Right renal cortex interstitium (tissue), 3 donors: ENCODE results near the gene PFKFB2. TPM values are rescaled to one million over a fixed set of nuclear protein-coding genes. Genes with fewer than 3 reads are reported as not detected.
"Not testable (repeated sequence)": the region's sequence is repeated elsewhere in the genome, so short reads cannot be mapped to it uniquely, and the experiment has no call there.

Experiments
- DNase-seq, 3 donors: peaks; one replicate each; pipeline ENCODE4 v3.0.0-alpha.2; 2013; ENCODE audit warnings: low read depth in 3 of 3, low spot score in 2 of 3
- polyA plus RNA-seq, 3 donors: library from polyadenylated mRNA; unstranded; fragments of 120-200 nt; gene quantifications; one replicate each; pipeline ENCODE4 v1.2.1, GENCODE V29; 2013; ENCODE audit not compliant: insufficient read length in 3 of 3

PFKFB2 gene
- polyA plus RNA-seq, 3 donors, result 15.1 to 17.0 (median 15.4) TPM

DNA sequence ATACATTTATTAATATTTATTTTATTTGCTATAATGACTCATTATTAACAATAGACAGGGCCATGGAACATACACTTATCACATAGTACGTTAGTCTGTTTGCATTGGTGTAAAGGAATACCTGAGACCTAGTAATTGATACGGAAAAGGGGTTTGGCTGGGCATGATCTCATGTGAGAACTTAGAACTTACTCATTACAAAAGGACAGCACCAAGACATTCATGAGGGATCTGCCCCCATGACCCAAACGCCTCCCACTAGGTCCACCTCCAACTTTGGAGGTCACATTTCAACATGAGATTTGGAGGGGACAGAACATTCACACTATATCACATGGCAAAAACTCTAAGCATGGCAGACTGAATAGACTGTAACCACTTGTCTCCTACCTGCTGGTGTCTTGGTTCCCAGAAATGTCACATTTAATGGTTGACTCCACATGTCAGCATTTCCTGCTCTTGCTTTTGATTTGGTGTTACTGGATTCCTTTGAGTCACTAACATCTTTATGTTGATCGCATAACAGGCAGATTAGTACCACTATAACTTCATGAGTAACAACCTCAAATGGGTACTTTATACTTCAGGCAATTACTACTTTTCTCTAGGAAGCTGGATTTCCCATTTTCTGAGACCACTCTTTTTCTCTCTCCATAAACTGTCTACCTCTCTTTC, 17.1 kb upstream of the PFKFB2 start:
- DNase-seq, result no peak

DNA sequence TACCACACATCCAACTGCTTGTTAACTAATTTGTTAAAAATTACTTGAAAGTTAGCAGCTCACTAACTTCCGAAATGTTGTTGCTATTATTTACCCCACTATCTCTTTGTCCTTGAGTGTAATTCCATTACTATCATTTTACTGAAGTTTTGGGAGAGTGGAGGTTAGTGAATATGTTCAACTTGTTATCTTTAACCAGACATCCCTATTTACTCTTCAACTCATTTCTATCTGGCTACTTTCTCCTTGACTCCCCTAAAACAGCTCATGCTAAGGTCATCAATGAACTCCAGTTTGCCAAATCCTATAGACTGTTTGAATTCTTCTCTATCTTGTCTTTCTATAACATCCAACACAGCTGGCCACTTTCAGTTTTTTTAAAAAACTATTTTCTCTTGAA, 16.2 kb upstream of the PFKFB2 start:
- no peak for DNase-seq

DNA sequence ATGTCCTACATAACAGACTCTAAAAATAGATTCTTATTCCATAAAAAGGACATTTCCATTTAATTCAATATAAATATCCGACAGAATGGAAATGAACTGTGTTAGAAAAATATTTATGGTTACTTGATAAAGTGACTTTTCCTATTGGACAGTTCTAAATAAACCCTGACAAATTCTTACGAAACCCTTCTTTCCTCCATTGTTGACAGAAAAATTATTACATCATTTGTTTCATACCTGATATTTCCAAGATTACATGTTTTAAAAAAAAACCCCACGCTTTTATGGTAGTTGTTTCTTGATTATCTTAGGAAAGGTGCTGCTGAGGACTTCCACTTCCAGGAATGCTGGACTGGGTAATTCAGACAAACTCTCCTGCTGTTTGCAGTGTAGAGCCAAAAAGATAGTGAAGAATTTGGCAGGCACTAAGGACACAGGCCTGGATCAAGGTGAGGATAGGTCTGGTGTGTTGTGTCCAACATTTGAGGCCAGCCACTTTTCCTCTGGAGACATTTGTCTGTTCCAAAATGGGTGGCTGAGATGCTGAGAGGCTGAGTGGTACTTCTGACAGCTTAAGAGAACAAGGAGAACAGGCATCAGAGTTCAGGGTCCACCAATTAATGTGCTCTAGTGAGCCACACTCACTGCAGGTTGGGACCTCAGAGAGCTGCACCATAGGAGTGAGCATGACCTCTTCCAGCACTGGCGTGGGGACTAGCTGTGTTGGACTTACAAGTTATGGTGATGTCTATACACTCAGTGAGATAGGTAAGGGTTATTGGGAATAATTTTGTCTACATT, 13.5 kb upstream of the PFKFB2 start:
- no peak for DNase-seq

DNA sequence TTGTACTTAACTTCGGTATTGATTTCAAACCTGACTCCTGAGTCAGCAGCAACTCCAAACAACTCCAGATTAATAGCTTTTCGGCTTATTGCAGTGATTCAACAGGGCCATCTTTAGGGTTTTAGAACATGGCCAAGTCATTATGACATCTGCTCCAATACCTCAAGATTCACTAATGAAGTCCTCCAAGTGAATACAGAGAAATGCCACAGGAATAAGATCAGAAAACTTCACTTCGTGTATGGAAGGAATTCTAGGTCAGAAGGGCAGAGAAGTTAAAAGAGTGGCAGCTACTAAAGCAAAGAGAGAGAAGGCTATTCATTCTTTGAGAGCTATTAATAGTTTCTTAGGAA, 12.9 kb upstream of the PFKFB2 start:
- no peak for DNase-seq

DNA sequence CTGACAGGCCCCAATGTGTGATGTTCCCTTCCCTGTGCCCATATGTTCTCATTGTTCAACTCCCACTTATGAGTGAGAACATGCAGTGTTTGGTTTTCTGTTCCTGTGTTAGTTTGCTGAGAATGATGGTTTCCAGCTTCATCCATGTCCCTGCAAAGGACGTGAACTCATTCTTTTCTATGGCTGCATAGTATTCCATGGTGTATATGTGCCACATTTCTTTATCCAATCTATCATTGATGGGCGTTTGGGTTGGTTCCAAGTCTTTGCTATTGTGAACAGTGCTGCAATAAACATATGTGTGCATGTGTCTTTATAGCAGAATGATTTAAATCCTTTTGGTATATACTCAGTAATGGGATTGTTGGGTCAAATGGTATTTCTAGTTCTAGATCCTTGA, 11.7 kb upstream of the PFKFB2 start:
- not testable (repeated sequence) for DNase-seq

DNA sequence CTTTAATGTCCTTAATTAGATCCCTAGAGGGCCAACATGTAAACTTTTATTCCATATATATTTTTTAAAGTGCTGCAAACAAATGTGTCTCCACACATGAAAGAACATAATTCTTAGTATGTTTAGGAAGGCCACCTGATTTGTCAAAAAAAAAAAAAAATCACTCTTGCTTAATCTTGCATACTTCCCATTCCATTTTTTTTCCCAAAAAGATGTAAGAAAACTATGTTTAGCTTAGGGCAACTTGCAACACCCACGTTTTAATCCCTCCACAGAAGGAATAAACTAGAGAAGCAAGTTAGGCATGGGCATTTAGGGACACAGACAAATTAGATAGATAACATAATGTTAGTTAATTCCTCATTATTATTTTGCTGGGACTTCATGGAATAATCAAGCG, 7.6 kb upstream of the PFKFB2 start:
- no peak for DNase-seq

DNA sequence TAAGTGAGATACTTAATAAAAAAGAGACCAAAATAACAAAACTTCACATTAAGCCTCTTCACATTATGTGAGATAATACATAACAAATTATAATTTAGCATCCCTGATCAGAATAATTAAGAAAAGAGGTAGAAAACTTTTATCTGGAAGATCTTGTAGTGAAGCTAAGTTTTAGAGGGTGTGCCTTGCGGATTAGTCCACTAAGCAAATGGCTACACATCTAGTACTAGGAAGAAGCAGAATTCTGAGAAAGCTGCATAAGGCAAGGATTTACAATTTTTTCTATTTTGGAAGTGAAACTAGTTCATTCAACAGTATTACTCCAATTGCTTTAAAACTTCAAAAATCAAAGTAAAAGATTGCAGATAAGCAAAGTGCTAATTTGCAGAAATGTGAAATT, 5.6 kb upstream of the PFKFB2 start:
- no peak for DNase-seq

DNA sequence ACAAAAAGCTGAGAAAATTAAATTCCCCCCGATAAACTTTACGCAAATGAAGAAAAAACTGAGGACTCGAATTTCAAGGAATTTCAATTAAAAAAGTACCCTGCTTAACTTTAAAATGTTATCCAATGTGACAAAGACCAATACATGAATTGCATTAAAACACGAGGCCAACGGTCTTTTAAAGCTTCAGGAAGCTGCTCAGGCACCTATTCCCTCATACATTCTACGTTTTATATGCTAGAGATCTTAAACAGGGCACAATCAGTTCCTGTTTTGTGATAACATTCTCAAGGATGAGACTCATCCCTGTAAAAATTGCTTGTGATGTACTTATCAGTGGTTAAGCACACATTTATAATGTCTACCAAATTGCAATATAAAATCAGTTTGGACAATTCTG, 5.0 kb upstream of the PFKFB2 start:
- DNase-seq, result no peak

DNA sequence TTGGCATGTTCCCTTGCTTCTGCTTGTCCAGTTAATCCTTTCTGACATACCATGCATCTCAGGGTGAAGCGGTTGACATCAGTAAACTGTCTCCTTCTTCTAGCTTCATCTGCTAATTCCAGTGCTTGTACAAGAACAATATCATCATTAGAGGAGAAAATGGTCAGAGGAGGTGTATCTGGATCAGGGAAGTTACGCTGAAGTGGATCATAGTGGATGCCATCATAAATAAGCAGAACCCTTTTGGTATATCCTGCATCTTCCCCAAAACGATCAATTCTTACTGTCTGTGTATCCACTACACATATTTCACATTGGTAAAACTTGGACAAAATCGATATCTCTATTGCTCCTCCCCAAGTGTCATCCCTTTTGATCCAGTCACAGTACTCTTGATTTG, 4.0 kb upstream of the PFKFB2 start:
- no peak for DNase-seq

DNA sequence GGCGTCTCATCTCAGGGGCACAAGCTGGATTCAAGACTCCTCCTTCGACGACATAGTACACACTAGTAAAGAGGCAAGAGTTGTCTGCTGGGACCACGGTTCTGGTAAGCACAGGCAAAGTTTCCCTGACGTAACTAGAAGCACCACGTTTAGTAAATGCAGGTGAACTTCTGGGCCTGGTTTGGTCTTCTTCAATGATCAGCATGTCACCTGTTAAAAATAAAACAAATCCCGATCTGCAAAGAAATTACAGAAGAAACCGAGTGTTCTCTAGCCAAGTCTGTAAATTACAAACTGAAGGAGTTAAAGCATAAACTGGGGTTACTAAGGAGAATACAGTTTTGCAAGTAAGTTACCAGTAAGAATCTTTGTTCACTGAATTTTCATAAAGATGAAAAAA, 3.6 kb upstream of the PFKFB2 start:
- no peak for DNase-seq

DNA sequence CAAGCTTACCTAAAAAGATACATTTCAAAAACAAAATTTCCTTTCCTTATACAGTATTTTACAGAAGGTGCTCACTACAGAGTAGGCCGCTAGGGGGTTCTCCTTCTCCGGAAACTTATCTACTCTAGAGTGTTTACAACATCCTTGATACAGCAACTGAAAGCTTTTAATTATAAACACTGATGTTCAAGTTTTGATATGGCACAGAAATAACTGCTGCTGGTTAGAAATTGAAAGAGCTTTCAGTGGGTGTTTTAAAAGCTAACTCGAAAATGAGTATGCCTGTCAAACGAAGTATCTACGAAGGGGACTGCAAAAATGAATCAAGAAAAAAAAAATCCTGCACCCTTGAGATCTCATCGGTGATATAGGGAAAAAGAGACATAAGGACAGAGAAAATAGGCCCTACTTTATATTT, 3.1 kb upstream of the PFKFB2 start:
- DNase-seq, result no peak

DNA sequence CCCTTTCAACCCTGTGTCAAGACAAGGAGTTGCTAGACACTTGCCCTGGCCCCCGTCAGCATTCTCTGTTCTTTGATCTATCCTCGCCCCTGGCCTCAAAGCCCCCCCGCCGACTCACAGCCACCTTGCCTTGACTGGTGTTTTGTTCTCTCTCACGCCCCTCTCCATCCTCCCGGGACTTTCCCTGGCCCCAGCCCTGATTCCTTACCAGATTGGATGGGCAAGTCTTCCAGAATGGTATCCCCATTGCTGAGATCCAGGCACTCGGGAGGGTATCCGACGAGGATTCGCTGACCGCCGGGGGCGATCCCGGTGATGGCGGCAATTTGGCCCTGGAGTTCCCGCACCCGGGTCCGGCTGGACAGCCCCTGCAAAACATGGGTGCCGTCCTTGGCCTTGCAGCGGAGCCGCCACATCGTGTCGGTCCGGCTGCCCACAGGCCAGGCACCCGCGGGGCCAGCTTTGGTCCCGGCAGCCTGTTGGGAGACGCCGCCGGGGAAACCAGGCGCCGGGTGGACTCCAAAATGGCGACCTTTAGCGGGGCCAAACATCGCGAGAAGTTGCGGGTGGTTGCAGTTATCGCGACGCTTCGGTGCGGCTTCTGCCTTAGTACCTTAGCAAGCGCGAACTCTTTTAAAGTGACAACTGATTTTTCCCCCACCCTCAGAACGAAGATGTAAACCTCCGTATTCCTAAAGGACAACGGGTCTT, 2.4 kb upstream of the PFKFB2 start:
- DNase-seq, result peak; percentile 88 to 89 (median 89)

DNA sequence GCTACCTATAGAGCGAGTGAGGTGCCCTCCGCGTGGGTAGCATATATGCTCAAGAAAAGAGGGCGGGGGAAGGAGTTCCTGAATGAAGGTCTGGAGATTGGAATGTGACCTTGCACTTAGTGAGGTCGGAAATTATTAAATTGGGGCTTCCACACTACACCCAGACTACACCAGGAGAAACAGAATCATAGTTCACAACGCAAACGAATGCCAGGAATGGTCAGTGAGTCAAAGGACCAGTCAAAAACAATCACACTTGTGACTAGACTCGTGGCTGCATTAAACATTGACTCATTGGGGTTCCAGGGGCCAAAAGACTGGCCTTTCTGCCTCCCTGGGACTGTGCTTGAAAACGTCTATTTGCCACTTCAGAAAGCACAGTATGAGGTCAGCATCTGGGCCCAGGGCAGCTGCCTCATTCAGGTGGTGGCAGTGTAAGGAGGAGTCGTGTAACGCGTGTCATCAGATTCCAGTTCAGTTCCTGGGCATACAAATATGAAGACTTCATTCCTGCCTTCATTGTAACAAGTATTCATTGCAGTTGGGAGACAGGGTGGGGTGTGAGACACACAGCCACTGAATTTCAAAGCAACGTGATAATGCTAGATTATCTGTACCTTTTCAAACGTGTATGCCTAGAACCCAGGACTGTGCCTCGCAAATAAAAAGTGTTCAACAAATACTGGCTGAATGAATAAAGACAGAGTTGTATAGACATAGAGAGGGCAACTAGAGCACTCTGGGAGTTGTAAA, 1.7 kb upstream of the PFKFB2 start, which contains the start of gene YOD1:
Gene YOD1, minus strand, starts transcription at position 18 of the 753 bp plus-strand sequence. CDS start 178 bp downstream, outside the sequence.
- DNase-seq, result no peak

DNA sequence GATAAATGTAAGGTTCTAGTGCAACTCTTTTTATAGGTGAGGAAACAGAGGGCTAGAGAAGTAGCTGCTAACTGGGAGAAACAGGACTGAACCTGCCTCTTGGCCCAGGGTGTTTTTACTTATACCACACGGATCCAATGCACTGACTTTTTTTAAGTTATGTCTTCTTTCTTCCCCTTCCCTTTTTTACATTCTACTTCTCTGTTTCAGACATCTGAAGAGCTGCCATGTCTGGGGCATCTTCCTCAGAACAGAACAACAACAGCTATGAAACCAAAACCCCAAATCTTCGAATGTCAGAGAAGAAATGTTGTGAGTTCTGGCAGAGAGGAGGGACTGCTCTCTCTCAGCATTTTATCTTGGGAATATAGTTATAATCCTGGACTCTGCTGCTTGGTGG, 1.4 kb downstream of the PFKFB2 start:
- DNase-seq, result no peak

DNA sequence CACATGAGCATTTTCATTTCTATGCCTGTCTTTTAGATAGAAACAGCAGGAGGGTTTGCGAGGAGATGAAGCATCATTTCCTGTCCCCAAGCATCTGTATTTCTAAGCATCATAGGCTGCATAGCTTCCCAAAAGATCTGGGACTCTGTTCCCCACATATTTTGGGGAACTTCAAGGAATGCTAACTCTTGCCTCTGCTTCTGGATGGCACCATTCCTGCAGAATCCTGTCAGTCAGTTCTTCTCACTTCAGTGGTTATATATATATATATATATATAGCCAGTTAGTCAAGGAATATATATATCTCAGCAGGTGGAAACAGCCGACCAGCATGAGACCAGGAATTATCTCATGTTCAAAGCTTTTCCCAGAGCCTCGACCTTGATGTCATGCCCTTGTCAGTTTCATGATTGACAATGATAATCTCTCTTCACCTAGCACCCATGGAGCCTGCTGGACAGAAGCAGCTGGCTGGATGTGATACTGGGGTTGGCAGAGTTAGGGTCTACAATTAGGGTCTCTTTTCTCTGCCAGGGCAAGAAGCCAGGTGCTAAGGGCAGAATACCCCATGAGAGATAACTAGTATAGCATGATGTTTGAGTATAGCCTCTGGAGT, 2.4 kb downstream of the PFKFB2 start:
- no peak for DNase-seq

DNA sequence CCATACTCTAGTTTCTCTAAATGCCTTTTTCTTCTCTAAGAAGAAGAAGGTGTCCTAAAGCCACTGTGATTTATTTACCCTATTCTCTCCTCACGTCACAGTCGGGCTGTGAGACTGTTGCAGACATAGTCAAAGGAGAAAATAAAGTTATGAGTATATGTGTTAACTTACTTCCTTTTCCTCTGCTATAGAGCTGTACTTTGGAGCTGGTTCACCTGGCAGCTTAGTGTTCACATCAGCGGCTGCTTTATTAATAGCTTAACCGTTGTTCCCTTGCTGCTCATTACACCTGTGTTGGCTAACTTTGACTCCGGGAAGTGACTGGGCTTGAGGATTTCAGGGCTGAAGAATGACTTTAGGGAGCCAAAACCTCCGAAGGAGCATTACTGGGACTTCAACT, 3.6 kb downstream of the PFKFB2 start:
- DNase-seq, result no peak

DNA sequence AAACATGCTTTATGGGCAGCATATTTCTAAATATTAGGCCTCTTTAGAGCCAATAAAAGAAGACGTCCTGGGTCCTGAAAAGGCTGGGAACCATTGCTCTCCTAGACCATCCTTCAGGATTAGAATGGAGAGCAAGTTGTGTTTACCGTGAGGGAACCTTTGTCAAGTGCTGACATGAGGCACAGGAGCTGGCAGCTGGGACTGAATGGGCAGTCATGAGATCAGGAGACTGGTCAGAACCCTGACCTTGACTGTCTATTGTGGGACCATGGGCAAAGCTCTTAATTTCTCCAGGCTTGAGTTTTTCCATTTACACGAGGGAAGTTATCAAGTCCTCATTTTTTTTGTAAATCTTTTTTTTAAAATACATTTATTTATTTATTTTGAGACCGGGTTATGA, 5.2 kb downstream of the PFKFB2 start:
- no peak for DNase-seq

DNA sequence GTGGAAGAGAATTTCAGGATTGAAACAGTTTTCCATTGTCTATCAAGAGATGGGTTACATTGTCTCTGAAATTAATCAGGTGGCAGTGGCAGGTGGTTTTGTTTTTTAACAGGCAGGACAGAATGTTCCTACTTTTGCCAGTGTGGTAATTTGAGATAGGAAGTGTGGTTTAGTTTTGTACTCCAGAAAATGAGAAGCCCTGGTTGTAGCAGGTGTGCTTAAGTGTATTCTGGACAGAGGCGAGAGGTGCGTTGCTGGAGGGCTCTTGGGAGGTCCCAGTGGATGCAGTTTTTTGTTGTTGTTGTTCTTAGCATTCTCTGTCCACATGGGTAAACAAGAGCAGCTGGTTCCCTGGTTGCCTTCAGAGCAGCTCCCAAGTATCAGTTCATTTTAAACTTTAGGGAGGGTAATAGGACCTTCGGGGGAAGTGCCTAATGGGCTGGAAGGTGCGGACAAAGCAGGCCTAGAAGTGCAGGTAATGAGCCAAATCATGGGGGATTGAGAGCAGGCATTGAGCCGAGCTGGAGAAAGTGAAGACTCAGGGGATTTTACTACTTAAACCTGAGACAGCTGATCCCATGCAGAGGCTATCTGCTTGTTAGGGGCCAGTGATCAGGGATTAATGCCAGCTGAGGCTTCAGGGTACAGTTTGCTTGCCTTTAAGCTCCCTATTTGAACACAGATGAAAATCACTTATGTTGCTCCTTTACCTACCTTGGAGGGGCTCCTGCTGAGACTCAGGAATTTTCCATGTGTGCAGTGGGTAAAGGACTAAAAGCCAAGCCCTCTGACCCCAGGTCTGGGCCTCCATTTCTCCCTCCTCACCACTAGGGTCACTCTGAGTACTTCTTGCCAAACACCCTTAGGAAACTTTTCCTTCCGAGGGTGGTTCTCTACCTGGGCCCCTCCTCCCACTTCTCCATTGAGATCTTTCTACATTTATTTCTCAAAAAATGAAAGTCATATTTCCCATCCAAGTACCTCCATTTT, 6.1 kb downstream of the PFKFB2 start:
- no peak for DNase-seq

DNA sequence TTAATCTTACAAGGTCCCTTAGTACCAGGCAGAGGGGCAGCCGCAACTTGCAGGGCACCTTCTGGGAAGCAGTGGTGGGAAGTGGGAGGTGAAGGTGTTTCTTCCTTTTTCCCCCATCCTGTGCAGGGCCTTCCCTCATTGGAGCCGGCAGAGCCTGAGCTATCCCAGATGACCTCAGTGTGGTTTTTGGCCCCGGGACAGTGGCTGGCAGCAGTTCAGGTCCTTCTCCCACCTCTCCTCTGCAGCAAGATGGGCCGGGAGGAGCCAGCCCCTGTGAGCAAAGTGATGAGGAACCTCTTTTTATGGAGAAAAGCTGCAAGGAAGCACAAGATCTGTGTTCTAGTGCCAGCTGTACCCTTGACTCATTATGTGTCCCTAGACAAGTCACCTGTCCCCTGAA, 6.8 kb downstream of the PFKFB2 start:
- DNase-seq, result no peak
